Left ventricle myocardium inferior (tissue), 1 donor: ENCODE measurements around the gene MIX23. TPM values are rescaled to one million over a fixed set of nuclear protein-coding genes. Genes with fewer than 3 reads are reported as not detected.

Experiments used
- DNase-seq: peaks from one replicate; pipeline ENCODE4 v3.0.0-alpha.2; 2020
- H3K27ac ChIP-seq: fragments of 200-600 bp; replicated peaks from 2 replicates; pipeline ENCODE4 v1.8.0; 2021
- H3K27me3 ChIP-seq: fragments of 200-600 bp; 2 replicates; pipeline ENCODE4 v1.8.0; 2021; ENCODE audit warnings: low read depth
- H3K36me3 ChIP-seq: fragments of 200-600 bp; 2 replicates; pipeline ENCODE4 v1.8.0; 2021
- H3K4me1 ChIP-seq: fragments of 200-600 bp; 2 replicates; pipeline ENCODE4 v1.8.0; 2021
- H3K4me3 ChIP-seq: fragments of 200-600 bp; 2 replicates; pipeline ENCODE4 v1.8.0; 2021; ENCODE audit warnings: mild to moderate bottlenecking, moderate library complexity
- H3K9me3 ChIP-seq: fragments of 200-600 bp; replicated peaks from 2 replicates; pipeline ENCODE4 v1.8.0; 2021
- CTCF ChIP-seq: fragments of 200-600 bp; IDR thresholded peaks from 2 replicates; pipeline ENCODE4 v1.8.0; 2021; ENCODE audit warnings: antibody characterized with exemption, mild to moderate bottlenecking, borderline replicate concordance
- intact Hi-C: fragments of 100-400 bp; cut with micrococcal nuclease; formaldehyde crosslinking; loops from one replicate; pipeline ENCODE4 v1.11.0; 2022
- total RNA-seq: library from RNA; stranded (reverse); fragmentation: NEBNext Ultra II Directional; extraction: Animal tissue kit (Norgen Biotek cat#: 25700); gene quantifications from one replicate; pipeline ENCODE4 v1.2.1, GENCODE V29; 2021
- donor health status: DM: no; HTN: yes; CAD: no; lungs with severe emphysema.

The MIX23 gene
- total RNA-seq, 1 donor from 2014 or later: 32.7 TPM

- intact Hi-C loops: no loop called here
These were observed 66.7 kb downstream of the MIX23 start for GRCh38 chr3:122316368-122316767.

GRCh38 chr3:122315619-122316018 lies 67.4 kb downstream of the MIX23 start:
- Histone ChIP-seq H3K27me3 (peaks cover 28% of the 10 kb centered on the region), H3K36me3 (no peaks in the 10 kb centered on the region), H3K4me1 (no peaks in the 10 kb centered on the region), H3K27ac (no peak overlapping the region), H3K9me3 (peaks cover 19% of the 10 kb centered on the region), H3K4me3 (no peak overlapping the region)
- no peak for DNase-seq
- intact Hi-C loops: no loop called here
- no peak for TF ChIP-seq CTCF

More at GRCh38 chr3:122316368-122316767, 66.7 kb downstream of the MIX23 start:
- Histone ChIP-seq H3K9me3 (peaks cover 19% of the 10 kb centered on the region), H3K36me3 (no peaks in the 10 kb centered on the region), H3K27ac (no peak overlapping the region), H3K27me3 (peaks cover 28% of the 10 kb centered on the region), H3K4me1 (no peaks in the 10 kb centered on the region), H3K4me3 (no peak overlapping the region)
- no peak for TF ChIP-seq CTCF
- no peak for DNase-seq

GRCh38 chr3:122314228-122314876 lies 68.7 kb downstream of the MIX23 start:
- Histone ChIP-seq H3K27ac (no peak overlapping the region), H3K36me3 (no peaks in the 10 kb centered on the region)

GRCh38 chr3:122313281-122313680 lies 69.8 kb downstream of the MIX23 start:
- DNase-seq: no peak
- no peak for TF ChIP-seq CTCF
- Histone ChIP-seq H3K27ac (no peak overlapping the region), H3K4me1 (no peaks in the 10 kb centered on the region), H3K4me3 (no peak overlapping the region), H3K36me3 (no peaks in the 10 kb centered on the region), H3K27me3 (peaks cover 28% of the 10 kb centered on the region), H3K9me3 (no peaks in the 10 kb centered on the region)
- intact Hi-C loops: no loop called here

More at GRCh38 chr3:122314228-122314876, 68.7 kb downstream of the MIX23 start:
- no peak for DNase-seq
- Histone ChIP-seq H3K9me3 (peaks cover 7% of the 10 kb centered on the region), H3K4me3 (no peak overlapping the region), H3K4me1 (no peaks in the 10 kb centered on the region), H3K27me3 (peaks cover 28% of the 10 kb centered on the region)
- intact Hi-C loops: no loop called here
- no peak for TF ChIP-seq CTCF

GRCh38 chr3:122312826-122313225 lies 70.2 kb downstream of the MIX23 start:
- Histone ChIP-seq H3K27ac (no peak overlapping the region), H3K4me1 (no peaks in the 10 kb centered on the region), H3K27me3 (peaks cover 28% of the 10 kb centered on the region), H3K9me3 (no peaks in the 10 kb centered on the region), H3K36me3 (no peaks in the 10 kb centered on the region), H3K4me3 (no peak overlapping the region)
- TF ChIP-seq CTCF: no peak
- intact Hi-C loops: no loop called here
- DNase-seq: no peak
